ENCODE data around the gene GOLGA6L9.
"Not testable (repeated sequence)": the region's sequence is repeated elsewhere in the genome, so short reads cannot be mapped to it uniquely, and the experiment has no call there.

GOLGA6L9 gene

DNA sequence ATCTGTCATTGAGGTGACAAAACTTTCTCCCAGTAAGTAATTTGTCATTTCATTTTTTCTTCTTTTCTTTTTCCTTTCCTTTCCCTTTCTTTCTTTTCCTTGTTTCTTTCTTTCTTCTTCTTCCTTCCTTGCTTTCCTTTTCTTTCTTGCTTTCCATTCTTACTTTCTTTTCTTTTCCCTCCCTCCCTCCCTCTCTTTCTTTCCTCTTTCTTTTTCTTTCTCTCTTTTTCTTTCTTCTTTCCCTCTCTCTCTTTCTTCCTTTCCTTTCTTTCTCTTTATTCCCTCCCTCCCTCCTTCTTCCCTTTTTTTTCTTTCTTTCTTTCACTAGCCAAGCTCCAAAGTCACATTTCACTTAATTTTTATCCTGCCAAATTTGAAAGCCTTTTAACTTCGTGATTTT is 2.5 kb upstream of the GOLGA6L9 start:
- not testable (repeated sequence) for DNase-seq (ENCODE audit: insufficient read length); FAIRE-seq

DNA sequence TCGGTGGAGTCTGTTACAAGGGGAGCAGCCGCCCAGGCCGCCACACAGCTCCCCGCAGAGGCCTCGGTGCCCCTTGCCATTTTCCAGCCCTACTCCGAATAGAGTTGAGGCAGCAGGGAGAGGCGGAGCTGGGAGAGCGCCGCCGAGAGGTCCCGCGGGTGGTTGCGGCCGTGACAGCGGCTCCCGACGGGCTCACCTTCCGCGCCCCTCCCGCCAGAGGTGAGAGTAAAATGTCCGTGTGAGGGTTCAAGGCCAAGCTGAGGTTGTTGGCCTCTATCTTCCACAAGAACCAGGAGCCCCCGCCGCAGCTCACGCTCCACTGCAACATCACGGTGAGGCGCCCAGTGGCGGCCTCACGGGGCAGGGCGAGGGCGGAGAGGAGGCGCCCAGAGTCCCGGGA is 15.8 kb downstream of the GOLGA6L9 start:
- not testable (repeated sequence) for DNase-seq (ENCODE audit: insufficient read length); FAIRE-seq

DNA sequence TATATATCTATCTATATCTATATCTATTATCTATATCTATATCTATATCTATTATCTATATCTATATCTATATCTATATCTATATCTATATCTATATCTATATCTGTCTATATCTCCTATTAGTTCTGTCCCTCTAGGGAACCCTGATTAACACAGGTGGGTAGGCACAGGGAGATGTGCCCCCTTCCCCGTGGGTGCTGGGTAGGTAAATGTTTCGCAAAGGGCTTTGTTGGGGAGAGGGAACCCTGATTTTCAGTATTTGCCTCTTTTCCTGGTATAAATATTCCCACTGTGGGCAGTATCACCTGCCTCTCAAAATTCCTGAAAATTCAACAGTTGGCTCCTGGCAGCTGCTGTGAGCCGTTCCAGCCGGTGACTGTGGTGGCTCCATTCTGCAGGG is 27.7 kb downstream of the GOLGA6L9 start:
- not testable (repeated sequence) for DNase-seq (ENCODE audit: insufficient read length); FAIRE-seq

DNA sequence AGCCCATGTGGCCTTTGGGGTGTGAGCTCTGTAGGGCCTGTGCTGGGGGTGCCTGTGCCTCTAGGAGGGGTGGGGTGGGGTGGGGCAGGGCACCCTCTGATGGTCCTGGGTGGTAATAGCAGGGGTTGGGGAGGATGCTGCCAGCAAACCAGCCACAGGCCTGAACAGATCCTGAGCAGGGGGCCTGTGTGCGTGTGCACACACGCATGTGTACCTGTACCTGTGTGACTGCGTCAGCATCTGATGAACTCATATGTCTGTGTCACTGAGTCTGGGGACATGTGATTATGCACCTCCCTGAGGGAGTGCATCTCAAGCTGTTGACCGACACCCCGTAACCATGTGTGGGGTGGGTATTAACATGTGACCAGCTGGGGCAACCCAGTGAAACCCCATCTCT is 36.0 kb downstream of the GOLGA6L9 start:
- DNase-seq (ENCODE audit: insufficient read length); FAIRE-seq: not testable (repeated sequence)

DNA sequence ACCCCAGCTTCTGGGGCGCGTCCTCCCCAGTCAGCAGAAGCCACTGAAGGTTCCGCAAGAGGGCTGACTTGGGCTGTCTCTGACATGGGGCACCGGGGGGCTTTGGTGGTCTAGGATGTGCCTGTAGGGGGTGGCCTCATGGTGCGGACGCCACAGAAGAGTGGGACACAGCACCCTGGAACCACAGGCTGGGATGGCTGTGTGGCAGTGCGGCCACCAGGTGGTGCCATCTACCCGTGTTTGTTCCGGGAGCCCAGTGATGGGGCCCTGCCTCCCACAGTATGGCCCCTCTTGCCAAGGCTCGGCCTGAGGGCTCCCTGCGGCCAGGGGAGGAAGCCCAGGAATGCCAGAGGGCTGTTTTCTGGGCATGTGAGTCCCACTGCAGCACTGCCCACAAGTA is 38.6 kb downstream of the GOLGA6L9 start:
- not testable (repeated sequence) for FAIRE-seq; DNase-seq (ENCODE audit: insufficient read length)

DNA sequence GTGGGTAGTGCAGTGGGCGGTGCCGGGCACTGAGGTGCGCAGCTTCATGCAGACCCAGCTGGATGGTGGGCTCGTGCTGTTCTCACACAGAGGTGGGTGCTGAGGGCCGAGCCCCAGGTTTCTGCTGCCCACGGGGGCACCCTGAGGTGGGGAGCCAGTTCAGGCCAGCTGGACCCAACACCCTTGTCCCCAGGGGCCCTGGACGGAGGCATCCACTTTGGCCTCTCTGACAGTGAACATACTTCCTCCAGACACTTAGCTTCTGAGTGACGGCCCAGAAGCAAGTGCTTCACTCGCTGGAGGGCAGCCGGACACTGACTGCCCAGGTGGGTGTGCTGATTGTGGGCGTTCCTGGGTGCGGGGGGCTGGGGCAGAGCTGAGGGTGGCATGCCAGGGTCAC is 39.8 kb downstream of the GOLGA6L9 start:
- FAIRE-seq; DNase-seq (ENCODE audit: insufficient read length): not testable (repeated sequence)

DNA sequence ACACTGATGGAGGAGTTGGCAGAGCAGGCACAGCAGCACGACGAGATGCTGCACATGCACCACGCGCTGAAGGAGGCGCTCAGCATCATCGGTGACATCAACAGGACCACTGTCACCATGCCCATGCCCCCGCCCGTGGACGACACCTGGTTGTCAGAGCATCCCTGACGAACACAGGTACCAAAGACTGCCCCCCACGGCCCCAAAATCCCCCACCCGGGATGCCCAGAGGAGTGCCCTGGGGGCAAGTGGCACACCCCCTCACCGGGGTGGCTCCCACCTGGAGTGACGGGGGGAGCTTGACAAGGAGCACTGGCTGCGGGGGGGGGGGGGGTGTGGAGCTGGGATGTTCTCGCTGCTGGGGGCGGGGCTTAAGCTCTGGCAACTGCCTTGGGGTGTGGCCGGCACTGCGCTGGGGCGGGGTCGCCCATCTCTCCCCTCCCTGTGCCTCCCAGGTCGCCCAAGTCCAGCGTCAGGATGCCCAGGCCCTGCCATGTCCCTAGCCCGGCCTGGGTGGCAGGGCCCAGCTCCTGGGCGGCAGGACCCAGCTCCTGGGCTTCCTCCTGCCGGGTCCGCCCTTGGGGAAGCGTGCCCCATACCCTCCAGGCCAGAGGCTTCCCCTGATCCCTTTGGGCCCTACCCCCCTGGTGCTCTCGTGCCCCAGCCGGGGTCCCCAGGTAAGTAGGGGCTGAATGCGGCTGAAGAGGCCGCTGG is 42.8 kb downstream of the GOLGA6L9 start:
- FAIRE-seq = not testable (repeated sequence)
- peak; percentile 3 for DNase-seq (ENCODE audit: insufficient read length)

DNA sequence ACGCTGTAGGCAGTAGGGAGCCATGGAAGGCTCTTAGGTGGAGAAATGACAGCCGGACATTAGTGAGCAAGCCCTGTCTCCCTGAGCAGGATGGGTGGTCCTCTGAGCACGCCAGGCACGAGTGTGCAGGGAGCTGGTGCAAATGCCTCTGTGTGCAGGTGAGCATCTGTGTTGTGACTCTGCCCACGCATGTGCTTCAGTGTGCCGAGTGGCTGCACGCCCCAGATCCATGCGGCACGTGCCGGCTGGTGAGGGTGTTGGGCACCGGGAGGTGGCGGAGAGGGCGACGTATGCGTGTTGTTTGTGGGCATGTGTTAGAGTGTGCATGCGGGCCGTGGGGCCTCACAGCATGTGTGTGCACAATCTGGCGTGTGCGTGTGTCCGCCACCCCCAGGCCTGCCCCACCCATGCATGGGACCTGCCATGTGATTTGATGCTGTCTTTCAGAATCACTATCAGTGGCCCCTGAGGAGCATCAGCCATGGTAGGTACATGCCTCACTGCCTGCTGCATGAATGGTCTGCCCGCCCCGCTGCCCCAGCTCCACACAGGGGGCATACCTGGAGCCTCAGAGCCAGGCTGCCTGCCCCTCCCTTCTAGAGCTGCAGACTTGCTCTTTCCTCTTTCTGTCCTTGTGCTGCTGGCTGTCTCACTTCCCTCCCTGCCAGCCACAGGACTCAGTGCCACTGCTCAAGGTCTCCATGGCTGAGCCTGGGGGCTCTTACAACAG is 45.1 kb downstream of the GOLGA6L9 start:
- not testable (repeated sequence) for FAIRE-seq

DNA sequence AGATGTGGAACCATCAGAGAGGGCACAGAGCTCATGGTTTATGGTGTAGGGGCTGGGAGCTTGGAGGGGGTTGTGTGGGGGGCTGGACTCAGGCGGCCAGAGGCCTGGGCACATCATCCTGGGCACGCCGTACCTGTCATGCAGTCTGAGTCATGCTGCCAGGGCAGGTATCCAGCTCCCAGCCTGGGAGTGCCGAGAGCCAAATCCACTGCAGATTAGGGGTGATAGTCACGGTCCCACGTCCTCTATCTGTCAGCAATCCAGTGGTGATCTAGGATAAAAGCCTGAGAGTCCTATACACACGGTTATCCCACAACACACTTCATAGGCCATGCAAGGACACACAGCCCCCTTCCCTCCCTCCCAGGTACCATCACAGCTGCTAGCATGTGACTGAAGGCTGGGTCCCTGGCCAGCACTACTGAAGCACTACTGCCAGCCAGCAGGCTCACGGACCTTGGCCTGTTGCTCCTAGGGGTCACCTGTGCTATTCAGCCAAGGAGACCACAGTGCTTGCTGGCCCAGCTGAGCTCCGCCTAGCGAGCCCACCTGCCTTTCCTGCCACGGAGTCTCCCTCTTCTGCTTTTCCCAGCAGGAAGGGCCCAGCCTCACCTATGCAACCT is 45.8 kb downstream of the GOLGA6L9 start:
- FAIRE-seq; DNase-seq (ENCODE audit: insufficient read length): not testable (repeated sequence)

More for the DNA sequence above, 45.1 kb downstream of the GOLGA6L9 start:
- DNase-seq (ENCODE audit: insufficient read length) = not testable (repeated sequence)

DNA sequence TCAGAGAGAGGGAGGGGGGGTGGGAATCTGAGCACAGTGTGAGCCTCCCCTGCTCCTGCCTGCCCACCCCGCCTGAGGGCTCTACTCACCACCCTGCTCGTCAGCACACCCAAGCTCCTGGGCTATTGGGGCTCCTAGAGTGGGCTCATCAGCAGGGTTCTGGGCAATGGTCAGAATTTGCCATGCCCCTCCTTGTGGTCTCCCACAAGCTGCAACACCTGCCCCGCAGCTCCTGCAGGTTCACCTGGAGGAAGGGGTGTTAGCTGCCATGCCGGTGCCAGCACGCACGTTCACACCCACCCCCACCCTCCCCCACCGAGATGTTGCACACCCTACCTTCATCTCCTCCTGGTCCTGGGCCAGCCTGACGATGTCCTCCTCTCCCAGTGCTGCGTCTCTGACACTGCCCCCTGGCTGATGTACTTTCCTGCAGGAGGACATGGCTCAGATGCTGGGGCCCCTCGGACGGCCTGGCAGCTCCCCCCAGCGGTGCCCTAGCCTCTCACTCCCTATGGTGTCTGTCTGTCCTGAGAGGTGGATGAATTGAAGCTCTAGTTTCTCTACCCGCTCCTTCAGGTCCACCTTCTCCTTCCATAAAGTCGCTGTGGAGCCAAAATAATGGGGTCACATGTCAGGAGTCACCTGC is 47.2 kb downstream of the GOLGA6L9 start:
- peak; percentile 1 for DNase-seq (ENCODE audit: insufficient read length)

DNA sequence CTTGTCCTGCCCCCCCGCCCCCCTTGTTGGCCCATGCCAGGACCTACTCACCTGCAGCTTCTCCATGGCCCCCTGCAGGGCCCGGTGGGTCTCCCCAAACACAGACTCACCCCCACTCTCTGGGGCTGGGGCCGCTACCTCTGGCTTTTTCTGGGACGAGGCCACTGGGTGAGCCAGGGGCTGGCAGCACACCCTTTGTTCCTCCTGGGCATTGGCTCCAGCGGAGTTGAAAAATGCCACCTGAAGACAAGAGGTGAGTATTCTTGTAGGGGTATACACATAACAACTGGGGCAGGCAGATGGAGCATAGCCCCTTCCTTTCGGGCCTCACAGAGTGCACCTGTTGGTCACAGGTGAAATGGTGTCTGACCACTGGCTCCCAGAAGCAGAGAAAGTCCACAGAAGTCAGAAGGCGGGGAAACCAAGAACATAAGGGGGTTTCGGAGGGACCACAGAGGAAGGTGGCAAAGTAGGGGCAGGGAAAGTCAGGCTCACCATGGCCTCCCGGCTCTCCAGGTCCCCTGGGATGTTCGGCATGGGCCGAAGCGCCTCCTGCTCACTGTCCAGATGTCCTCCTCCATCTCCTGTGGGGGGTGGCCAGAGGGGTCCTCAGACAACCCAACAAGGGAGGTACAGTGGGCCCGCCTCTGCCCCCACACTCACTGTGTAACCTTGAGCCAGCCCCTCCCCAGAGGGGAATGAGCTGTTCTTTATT is 47.9 kb downstream of the GOLGA6L9 start:
- not testable (repeated sequence) for DNase-seq (ENCODE audit: insufficient read length)

More for the DNA sequence above, 47.2 kb downstream of the GOLGA6L9 start:
- FAIRE-seq = not testable (repeated sequence)

More for the DNA sequence above, 47.9 kb downstream of the GOLGA6L9 start:
- not testable (repeated sequence) for FAIRE-seq

Measured in GM12892 (cell line).